HL-60 (cell line): ENCODE results near the gene FBXO21.

Source experiments
- CTCF ChIP-seq: IDR thresholded peaks from one replicate; pipeline ENCODE4 v1.5.1; 2011; ENCODE audit warnings: low read length, control low read depth, inconsistent platforms; ENCODE audit not compliant: insufficient read depth
- POLR2AphosphoS5 ChIP-seq: IDR thresholded peaks from 2 replicates; pipeline ENCODE4 v1.6.1; 2012; ENCODE audit warnings: low read depth
- REST ChIP-seq: IDR thresholded peaks from 2 replicates; pipeline ENCODE4 v1.6.1; 2012; ENCODE audit warnings: low read depth; ENCODE audit not compliant: insufficient replicate concordance

- TF ChIP-seq CTCF (no peak), REST (no peak), POLR2AphosphoS5 (no peak)
These were observed 11.5 kb downstream of the FBXO21 start for GRCh38 chr12:117178745-117179144.
